DND-41 (cell line): ENCODE measurements around the gene ART5.

ENCODE experiments used
- EZH2 ChIP-seq: IDR thresholded peaks from 3 replicates; pipeline ENCODE4 v1.6.1; 2012; ENCODE audit warnings: borderline replicate concordance, low read depth, mild to moderate bottlenecking, moderate library complexity, low read length, inconsistent platforms; ENCODE audit not compliant: severe bottlenecking
- TF ChIP-seq, protein P1 (sequence below): IDR thresholded peaks from 2 replicates; pipeline ENCODE4 v1.5.1; 2012; ENCODE audit warnings: borderline replicate concordance, low read length, moderate library complexity, mild to moderate bottlenecking; ENCODE audit not compliant: poor library complexity, severe bottlenecking; ENCODE audit errors: extremely low read depth

DNA sequence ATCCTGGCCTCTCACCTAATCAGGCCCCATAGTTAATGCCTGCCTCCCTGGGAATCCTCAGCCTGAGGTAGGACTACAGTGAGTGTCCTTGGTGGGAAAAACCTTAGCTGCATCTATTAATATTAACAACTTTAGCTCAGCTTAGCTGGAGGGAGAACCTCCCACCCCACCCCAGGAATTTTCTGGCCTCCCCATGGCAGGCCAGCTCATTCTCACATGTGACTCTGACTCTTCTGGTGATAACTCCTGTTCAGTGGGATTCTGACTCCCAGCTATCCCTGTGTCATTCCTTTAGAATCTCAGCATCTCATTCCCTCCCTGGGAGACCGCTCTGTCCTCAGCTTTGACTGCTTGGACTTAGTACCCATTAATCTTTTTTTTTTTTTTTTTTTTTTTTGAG lies 14.5 kb downstream of the ART5 start:
- TF ChIP-seq, protein P1, sequence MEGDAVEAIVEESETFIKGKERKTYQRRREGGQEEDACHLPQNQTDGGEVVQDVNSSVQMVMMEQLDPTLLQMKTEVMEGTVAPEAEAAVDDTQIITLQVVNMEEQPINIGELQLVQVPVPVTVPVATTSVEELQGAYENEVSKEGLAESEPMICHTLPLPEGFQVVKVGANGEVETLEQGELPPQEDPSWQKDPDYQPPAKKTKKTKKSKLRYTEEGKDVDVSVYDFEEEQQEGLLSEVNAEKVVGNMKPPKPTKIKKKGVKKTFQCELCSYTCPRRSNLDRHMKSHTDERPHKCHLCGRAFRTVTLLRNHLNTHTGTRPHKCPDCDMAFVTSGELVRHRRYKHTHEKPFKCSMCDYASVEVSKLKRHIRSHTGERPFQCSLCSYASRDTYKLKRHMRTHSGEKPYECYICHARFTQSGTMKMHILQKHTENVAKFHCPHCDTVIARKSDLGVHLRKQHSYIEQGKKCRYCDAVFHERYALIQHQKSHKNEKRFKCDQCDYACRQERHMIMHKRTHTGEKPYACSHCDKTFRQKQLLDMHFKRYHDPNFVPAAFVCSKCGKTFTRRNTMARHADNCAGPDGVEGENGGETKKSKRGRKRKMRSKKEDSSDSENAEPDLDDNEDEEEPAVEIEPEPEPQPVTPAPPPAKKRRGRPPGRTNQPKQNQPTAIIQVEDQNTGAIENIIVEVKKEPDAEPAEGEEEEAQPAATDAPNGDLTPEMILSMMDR = no peak
- no peak for TF ChIP-seq EZH2
